AG09319 (cell line): ENCODE data around the gene ONECUT1.
"Not testable (repeated sequence)": the region's sequence is repeated elsewhere in the genome, so short reads cannot be mapped to it uniquely, and the experiment has no call there.

Source experiments
- DNase-seq: peaks from one replicate; pipeline ENCODE4 v3.0.0-alpha.2; 2010; ENCODE audit warnings: low read depth; ENCODE audit errors: extremely low read depth
- CTCF ChIP-seq: IDR thresholded peaks from 2 replicates; pipeline ENCODE4 v1.5.1; 2011; ENCODE audit warnings: low read depth, mild to moderate bottlenecking, inconsistent platforms, low read length, moderate library complexity

The ONECUT1 gene

GRCh38 chr15:52790169-52790708, at the start of gene ONECUT1:
Gene ONECUT1, minus strand, starts transcription at chr15:52790336. Its CDS starts 452 bp downstream, at chr15:52789884.
- no peak for TF ChIP-seq CTCF
- DNase-seq, result no peak

- no peak for DNase-seq
- TF ChIP-seq CTCF, result no peak
Measured at GRCh38 chr15:52834379-52834778, 44.2 kb upstream of the ONECUT1 start.

- DNase-seq, result not testable (repeated sequence)
Measured at GRCh38 chr15:52824169-52824942, 34.2 kb upstream of the ONECUT1 start.

GRCh38 chr15:52822475-52822874, 32.3 kb upstream of the ONECUT1 start:
- TF ChIP-seq CTCF, result no peak

GRCh38 chr15:52819253-52819652, 29.1 kb upstream of the ONECUT1 start:
- no peak for TF ChIP-seq CTCF
- DNase-seq, result no peak

More at GRCh38 chr15:52822475-52822874, 32.3 kb upstream of the ONECUT1 start:
- no peak for DNase-seq

- not testable (repeated sequence) for DNase-seq
Measured at GRCh38 chr15:52815899-52816298, 25.8 kb upstream of the ONECUT1 start.

GRCh38 chr15:52808996-52809395, 18.9 kb upstream of the ONECUT1 start:
- no peak for TF ChIP-seq CTCF
- no peak for DNase-seq

- no peak for DNase-seq
- no peak for TF ChIP-seq CTCF
Measured at GRCh38 chr15:52808441-52808840, 18.3 kb upstream of the ONECUT1 start.
